ENCODE measurements around the gene ST3GAL3.

The ST3GAL3 gene

DNA sequence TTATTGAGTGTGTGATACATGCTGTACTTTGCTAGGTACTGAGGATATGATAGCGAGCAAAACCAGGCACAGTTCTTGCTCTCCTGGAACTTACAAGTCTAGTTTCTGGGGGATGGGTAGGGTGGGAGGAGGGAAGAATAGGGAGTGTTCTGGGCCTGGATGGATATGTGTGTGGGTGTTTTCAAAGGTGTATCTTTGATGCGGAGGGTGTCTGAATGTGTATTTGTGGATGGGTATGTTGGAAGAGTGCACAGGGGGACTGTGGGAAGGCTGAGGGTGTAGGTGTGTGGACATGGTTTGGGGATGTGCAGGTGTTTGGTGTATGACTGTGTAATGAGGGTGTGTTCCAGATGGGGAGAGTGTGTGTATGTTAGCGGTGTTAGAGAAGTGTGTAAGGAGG lies 258.0 kb downstream of the ST3GAL3 start:
- DNase-seq (ENCODE audit: low read depth), result no peak

GRCh38 chr1:43968348-43968948 lies 261.1 kb downstream of the ST3GAL3 start:
- DNase-seq (ENCODE audit: low read depth), result no peak

DNA sequence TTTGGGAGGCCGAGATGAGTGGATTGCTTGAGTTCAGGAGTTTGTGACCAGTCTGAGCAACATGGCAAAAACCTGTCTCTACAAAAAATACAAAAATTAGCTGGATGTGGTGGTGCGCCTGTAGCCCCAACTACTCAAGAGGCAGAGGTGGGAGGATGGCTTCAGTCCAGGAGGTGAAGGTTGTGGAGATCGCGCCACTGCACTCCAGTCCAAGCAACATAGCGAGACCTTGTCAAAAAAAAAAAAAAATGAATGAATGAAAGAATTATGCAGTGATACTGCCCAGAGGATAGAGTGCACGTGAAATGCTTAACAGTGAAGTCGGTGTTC lies 262.0 kb downstream of the ST3GAL3 start:
- DNase-seq (ENCODE audit: low read depth), result no peak

- peak; percentile 93 for DNase-seq (ENCODE audit: low read depth)
Observed at GRCh38 chr1:43969746-43970466, 262.6 kb downstream of the ST3GAL3 start, which contains the start of gene DPH2. Gene DPH2 (plus strand): TSS chr1:43970010. CDS start chr1:43970176, 166 bp downstream.

DNA sequence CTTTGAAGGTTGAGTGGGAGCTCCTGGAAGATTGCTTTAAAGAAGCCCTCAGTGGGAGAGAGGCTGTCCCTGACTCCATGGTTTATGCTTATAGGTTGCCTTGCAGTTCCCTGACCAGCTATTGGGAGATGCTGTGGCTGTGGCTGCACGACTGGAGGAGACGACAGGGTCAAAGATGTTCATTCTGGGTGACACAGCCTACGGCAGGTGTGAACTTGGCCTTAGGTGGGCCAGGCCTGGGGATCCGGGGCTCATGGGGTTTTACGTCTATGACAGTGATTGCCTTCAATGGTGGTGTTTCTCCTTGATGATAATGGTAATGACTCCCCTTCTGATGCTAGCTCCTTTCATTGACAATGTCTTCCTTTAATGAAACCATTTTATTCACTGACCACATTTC lies 263.2 kb downstream of the ST3GAL3 start:
- DNase-seq (ENCODE audit: low read depth), result no peak

GRCh38 chr1:43970911-43971310 lies 263.6 kb downstream of the ST3GAL3 start:
- no peak for DNase-seq (ENCODE audit: low read depth)

DNA sequence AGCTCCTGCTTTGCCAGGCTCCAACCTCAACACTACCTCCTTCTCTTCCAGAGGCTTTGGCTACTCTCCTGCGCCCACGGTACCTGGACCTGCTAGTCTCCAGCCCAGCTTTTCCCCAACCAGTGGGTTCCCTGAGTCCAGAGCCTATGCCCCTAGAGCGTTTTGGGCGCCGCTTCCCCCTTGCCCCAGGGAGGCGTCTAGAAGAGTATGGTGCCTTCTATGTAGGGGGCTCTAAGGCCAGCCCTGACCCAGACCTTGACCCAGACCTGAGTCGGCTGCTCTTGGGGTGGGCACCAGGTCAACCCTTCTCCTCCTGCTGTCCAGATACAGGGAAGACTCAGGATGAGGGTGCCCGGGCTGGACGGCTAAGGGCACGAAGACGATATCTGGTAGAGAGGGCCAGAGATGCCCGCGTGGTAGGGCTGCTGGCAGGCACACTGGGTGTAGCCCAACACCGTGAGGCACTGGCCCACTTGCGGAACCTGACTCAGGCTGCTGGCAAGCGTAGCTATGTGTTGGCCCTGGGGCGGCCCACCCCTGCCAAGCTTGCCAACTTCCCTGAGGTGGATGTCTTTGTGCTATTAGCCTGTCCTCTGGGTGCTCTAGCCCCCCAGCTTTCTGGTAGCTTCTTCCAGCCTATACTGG lies 264.1 kb downstream of the ST3GAL3 start:
- DNase-seq (ENCODE audit: low read depth), result no peak

- DNase-seq (ENCODE audit: low read depth), result no peak
Observed at GRCh38 chr1:43973981-43974442, 266.7 kb downstream of the ST3GAL3 start.

DNA sequence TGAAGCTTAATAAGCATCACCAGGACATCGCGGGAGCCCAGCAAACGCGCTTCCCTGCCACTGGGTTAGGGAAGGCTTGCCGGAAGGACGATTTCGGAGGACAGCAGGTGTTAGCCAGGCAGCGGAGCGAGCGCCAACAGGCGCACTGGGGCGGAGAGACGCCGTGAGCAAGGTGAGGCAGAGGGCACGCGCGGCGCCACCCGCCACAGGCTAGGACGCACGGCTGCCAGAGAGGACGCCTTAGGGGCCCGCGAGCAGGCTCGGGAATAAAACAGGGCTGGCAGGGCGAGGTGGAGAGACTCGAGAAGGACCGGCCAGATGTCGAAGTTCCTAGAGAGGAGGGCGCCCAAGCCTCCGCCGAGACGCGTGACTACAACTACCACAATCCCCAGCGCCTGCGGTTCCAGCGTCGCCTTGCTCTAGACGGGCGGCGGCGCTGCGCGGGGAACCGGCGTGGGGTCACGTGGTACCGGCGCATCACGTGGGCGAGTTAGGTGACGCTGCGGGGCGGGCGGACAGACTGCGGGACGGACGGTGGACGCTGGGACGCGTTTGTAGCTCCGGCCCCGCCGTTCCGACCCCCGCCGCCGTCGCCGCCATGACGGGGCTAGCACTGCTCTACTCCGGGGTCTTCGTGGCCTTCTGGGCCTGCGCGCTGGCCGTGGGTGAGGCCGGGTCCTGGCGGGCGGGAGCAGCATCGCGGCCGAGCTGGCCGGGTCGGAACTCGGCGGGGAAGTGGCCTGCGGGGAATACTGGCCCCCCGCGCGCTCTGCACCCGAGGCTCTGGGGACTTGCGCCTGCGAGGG lies 267.3 kb downstream of the ST3GAL3 start, which contains the start of gene ATP6V0B:
ATP6V0B (plus strand) TSS at position 518 of the 806 bp plus-strand sequence; CDS start at position 599, 81 bp downstream.
- DNase-seq (ENCODE audit: low read depth), result peak; percentile 80

DNA sequence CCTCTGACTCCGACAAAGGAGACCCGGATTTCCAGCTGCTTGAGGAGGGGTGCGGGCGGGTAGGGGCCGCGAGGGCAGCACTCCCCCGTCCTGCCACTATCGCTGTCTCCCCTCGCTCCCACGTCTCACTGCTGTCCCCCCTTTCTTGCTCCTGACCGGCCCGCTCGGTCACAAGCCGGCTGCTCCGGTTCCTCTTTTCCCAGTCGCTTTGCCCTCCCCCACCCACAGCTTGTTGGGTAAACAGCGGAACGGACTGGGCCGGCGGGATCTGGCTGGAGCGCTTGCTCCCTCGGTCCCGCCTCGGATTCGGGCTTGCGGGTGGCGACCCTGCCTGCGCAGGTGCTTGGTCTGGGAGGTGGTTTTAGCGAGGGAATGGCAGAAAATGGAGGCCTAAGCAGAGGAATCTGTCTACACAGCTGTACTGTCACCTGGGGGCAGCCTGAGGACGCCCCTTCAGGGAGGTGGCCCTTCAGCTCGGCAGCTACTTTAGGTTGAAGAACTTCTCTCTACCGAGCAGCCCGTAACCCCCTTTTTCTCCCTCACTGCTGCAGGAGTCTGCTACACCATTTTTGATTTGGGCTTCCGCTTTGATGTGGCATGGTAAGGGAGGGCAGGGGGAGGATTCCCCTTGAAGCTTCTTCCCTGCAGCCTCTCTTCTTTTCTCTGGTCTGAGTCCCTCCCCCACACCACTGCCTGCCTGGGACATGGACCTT lies 268.1 kb downstream of the ST3GAL3 start:
- no peak for DNase-seq (ENCODE audit: low read depth)

DNA sequence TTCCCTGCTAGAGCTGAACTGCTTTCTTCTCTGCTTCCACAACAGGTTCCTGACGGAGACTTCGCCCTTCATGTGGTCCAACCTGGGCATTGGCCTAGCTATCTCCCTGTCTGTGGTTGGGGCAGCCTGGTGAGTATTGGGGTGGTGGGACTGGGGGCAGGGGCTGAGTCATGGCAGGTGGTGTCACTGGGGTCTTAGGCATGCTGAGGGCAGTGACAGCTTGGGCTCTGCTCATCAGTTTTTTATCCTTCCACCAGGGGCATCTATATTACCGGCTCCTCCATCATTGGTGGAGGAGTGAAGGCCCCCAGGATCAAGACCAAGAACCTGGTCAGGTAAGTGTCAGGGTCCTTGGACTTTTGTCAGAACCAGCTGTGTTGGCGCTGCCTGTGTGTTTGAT lies 268.7 kb downstream of the ST3GAL3 start:
- no peak for DNase-seq (ENCODE audit: low read depth)

GRCh38 chr1:43976890-43977289 lies 269.6 kb downstream of the ST3GAL3 start:
- no peak for DNase-seq (ENCODE audit: low read depth)

- DNase-seq (ENCODE audit: low read depth), result no peak
Observed at GRCh38 chr1:43977376-43978263, 270.3 kb downstream of the ST3GAL3 start.

DNA sequence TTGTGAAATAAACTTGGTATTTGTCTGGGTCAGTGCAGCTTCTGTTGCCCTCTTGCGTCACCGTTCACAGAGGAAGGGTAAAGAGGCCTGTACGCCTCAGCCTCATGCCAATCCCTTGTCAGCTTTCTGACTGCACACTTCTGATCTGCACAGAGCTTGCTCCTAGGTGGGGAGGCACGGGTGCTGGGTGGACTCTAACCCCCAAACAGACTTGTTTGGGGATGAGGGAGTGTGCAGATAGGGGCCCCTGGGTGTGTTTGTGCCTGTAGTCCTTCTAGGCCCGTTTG lies 270.9 kb downstream of the ST3GAL3 start:
- DNase-seq (ENCODE audit: low read depth), result no peak

DNA sequence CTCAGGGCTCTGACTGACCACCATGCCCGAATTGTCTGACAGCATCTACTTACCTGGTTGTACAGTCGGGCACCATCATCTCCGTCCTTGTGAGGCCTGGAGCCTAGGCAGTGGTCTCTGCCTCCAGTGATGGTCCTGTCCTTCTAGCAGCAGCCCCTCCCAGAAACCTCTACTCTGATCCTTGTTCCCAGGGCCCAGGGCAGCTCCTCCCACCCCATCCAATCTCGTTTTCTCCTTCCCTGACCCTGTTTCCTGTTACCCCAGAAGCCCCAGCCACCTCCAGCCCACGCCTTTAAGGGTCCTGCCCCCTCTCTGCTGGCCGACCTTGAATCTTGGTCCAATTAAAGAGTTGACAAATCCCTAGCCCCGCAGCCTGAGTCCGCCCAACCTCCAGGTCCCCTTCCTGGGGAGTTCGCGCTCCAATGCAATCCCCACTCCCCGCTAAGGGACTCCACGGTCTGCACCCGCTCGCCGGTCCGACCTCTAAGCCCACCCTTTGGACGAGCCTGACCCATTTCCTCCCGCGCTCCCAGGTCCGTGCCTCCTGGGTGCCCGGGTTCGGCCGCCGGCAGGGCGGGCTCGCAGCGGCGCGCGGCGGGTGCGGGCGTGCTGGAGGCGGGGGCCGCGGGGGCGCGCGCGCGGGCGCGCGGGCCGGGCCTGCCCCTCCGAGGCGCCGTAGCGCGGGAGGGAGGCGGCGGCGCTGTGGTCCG lies 271.4 kb downstream of the ST3GAL3 start, which contains the start of gene B4GALT2:
B4GALT2 (plus strand) TSS at position 660 of the 710 bp plus-strand sequence. CDS start 1,951 bp downstream, outside the sequence.
- no peak for DNase-seq (ENCODE audit: low read depth)

DNA sequence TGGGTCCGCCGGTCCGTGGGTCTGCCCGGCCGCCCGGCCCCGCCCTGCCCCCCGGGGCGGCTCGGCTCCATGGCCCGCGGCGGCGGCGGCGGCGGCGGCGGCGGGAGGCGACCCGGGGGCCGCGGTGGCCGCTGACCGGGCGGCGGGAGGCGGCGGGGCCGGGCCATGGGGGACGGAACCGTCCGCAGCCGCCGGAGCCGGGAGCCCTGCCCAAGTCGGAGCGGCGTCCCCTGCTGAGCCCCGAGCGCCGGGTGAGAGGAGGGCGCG lies 271.9 kb downstream of the ST3GAL3 start:
- DNase-seq (ENCODE audit: low read depth), result no peak

GRCh38 chr1:43979528-43980254 lies 272.4 kb downstream of the ST3GAL3 start:
- no peak for DNase-seq (ENCODE audit: low read depth)

DNA sequence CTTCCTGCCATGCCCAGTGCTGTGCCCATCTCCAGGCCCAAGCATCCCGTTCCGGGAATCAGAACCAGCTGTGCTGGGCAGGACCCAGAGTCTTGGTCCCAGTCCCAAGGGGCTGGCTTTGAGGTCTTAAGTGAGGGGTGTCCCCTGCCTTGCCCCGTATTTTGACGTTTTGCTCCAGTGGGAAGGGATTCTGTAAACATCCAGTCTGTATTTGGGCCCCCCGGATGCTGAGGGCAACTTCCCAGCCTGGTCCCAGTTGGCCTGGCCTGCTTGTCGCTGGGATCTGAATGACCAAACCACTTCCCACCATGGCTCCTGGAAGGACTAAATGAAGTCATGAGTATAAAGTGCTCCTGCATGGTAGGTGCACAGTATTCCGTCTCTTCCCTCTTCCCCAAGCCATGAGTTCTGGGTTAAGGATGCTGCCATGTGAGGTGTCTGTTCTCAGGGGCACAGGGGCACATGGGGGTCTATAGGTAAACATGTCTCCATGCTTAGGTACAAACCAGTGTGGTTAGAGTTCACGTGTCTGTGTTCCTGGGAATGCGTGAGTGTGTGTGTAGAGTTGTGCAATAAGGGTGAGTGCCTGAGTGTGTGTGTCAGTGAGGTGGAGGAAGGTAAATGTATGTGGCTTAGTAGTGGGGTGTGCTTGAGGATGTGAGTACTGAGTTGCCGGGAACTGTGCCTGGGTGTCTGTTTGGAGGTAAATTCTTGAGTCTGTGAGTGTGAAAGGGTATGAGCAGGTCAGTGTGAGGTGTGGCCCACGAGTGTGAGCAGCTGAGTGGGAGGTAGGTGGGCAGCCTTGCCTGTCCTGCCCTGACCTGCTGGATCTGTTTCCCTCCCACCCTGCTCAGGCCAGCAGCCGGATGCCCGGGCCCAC lies 273.2 kb downstream of the ST3GAL3 start:
- no peak for DNase-seq (ENCODE audit: low read depth)
